ENCODE data around the gene SRRM5. TPM values are rescaled to one million over a fixed set of nuclear protein-coding genes. Genes with fewer than 3 reads are reported as not detected.

SRRM5 gene
- total RNA-seq, 4 donors from 2014 or later = 0.13 to 0.42 (median 0.25) TPM

GRCh38 chr19:43623889-43624670 is 12.2 kb downstream of the SRRM5 start:
- no peak for TF ChIP-seq POLR2AphosphoS5 (IDR thresholded peaks at IDR 0.05)
- TF ChIP-seq, protein P1, sequence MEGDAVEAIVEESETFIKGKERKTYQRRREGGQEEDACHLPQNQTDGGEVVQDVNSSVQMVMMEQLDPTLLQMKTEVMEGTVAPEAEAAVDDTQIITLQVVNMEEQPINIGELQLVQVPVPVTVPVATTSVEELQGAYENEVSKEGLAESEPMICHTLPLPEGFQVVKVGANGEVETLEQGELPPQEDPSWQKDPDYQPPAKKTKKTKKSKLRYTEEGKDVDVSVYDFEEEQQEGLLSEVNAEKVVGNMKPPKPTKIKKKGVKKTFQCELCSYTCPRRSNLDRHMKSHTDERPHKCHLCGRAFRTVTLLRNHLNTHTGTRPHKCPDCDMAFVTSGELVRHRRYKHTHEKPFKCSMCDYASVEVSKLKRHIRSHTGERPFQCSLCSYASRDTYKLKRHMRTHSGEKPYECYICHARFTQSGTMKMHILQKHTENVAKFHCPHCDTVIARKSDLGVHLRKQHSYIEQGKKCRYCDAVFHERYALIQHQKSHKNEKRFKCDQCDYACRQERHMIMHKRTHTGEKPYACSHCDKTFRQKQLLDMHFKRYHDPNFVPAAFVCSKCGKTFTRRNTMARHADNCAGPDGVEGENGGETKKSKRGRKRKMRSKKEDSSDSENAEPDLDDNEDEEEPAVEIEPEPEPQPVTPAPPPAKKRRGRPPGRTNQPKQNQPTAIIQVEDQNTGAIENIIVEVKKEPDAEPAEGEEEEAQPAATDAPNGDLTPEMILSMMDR (IDR thresholded peaks at IDR 0.05) = no peak
- TF ChIP-seq EP300 (IDR thresholded peaks at IDR 0.05) = no peak
- TF ChIP-seq POLR2A (IDR thresholded peaks at IDR 0.05; ENCODE audit: low read depth) = no peak
- DNase-seq (ENCODE audit: extremely low spot score) = no peak
- Histone ChIP-seq H3K9me3 (no peaks in the 10 kb centered on the region), H3K4me1 (peaks cover 8 to 13% (median 9%) of the 10 kb centered on the region in 4 donors), H3K27ac (replicated peaks in 1 of 4) (no peak overlapping the region), H3K27me3 (no peaks in the 10 kb centered on the region), H3K4me3 (no peak overlapping the region), H3K36me3 (peaks cover 0 to 35% (median 11%) of the 10 kb centered on the region in 4 donors)
- 89% methylated on average over 33 of the region's 35 CpGs for WGBS
- intact Hi-C loops (cut with DNase I) = no loop called here

- intact Hi-C loops (cut with DNase I) = no loop called here
These were observed 13.0 kb downstream of the SRRM5 start for GRCh38 chr19:43624933-43625332.

GRCh38 chr19:43625918-43626579 is 14.2 kb downstream of the SRRM5 start:
- 81% methylated on average over 30 of the region's 32 CpGs for WGBS
- Histone ChIP-seq H3K36me3 (peaks cover 0 to 35% (median 11%) of the 10 kb centered on the region in 4 donors), H3K9me3 (no peaks in the 10 kb centered on the region), H3K4me3 (no peak overlapping the region), H3K4me1 (peaks cover 0 to under 1% (median 0%) of the 10 kb centered on the region in 4 donors), H3K27me3 (no peaks in the 10 kb centered on the region), H3K27ac (replicated peaks in 1 of 4) (no peak overlapping the region)
- intact Hi-C loops (cut with DNase I) = no loop called here
- TF ChIP-seq, protein P1 (IDR thresholded peaks at IDR 0.05) = no peak
- TF ChIP-seq POLR2AphosphoS5 (IDR thresholded peaks at IDR 0.05) = no peak
- TF ChIP-seq POLR2A (IDR thresholded peaks at IDR 0.05; ENCODE audit: low read depth) = no peak
- TF ChIP-seq EP300 (IDR thresholded peaks at IDR 0.05) = no peak
- no peak for DNase-seq (ENCODE audit: extremely low spot score)

More at GRCh38 chr19:43624933-43625332, 13.0 kb downstream of the SRRM5 start:
- TF ChIP-seq POLR2A (IDR thresholded peaks at IDR 0.05; ENCODE audit: low read depth) = no peak
- TF ChIP-seq, protein P1 (IDR thresholded peaks at IDR 0.05) = no peak
- Histone ChIP-seq H3K27ac (replicated peaks in 1 of 4) (no peak overlapping the region), H3K27me3 (no peaks in the 10 kb centered on the region), H3K9me3 (no peaks in the 10 kb centered on the region), H3K36me3 (peaks cover 0 to 35% (median 11%) of the 10 kb centered on the region in 4 donors), H3K4me1 (peaks cover 7 to 11% (median 7%) of the 10 kb centered on the region in 4 donors), H3K4me3 (no peak overlapping the region)
- WGBS = 53% methylated on average over 12 of the region's 30 CpGs
- no peak for DNase-seq (ENCODE audit: extremely low spot score)

DNA sequence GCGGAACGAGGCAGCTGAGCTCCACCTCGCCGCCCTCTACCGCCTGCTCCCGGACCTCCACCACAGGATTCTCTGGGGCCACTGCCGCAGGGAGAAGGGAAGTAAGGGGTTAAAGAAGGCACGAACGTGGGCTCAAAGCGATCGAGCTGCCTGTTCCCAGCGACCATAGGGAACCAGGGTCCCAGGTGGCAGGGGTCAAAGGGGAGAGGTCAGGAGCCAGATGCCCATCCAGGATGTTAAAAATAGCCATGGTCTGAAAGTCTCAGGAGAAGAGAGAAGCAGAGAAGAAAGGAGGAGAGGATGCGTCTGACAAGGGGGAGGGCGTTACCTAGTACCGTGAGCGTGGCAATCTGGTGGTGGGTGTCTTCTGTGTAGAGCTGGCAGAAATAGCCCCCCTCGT is 14.9 kb downstream of the SRRM5 start:
- WGBS = 68% methylated on average over 17 of the region's 17 CpGs
- no peaks in the 10 kb centered on the region for H3K4me1 ChIP-seq
- H3K27ac ChIP-seq (replicated peaks in 1 of 4) = no peak overlapping the region
- H3K4me3 ChIP-seq = no peak overlapping the region
- TF ChIP-seq, protein P1 (IDR thresholded peaks at IDR 0.05) = no peak
- TF ChIP-seq POLR2AphosphoS5 (IDR thresholded peaks at IDR 0.05) = no peak
- TF ChIP-seq POLR2A (IDR thresholded peaks at IDR 0.05; ENCODE audit: low read depth) = no peak
- no peak for TF ChIP-seq EP300 (IDR thresholded peaks at IDR 0.05)
- intact Hi-C loops (cut with DNase I) = no loop called here
- H3K36me3 ChIP-seq = peaks cover 0 to 35% (median 11%) of the 10 kb centered on the region in 4 donors
- no peaks in the 10 kb centered on the region for H3K9me3 ChIP-seq
- DNase-seq (ENCODE audit: extremely low spot score) = no peak
- H3K27me3 ChIP-seq = no peaks in the 10 kb centered on the region

Measured in esophagus muscularis mucosa (tissue), 4 donors.